Osteoblast (primary cell): ENCODE results near the gene PAX9. TPM values are rescaled to one million over a fixed set of nuclear protein-coding genes. Genes with fewer than 3 reads are reported as not detected.

Source experiments
- DNase-seq: peaks from one replicate; pipeline ENCODE4 v3.0.0; 2011; ENCODE audit warnings: low spot score, mixed read lengths; ENCODE audit not compliant: insufficient read length; ENCODE audit errors: missing footprints
- H2AFZ ChIP-seq: 2 replicates; pipeline ENCODE4 v1.6.0; 2011; ENCODE audit warnings: mild to moderate bottlenecking, low read length
- H3K27ac ChIP-seq: 2 replicates; pipeline ENCODE4 v1.5.1; 2011; ENCODE audit warnings: mild to moderate bottlenecking, low read depth, low read length, moderate library complexity
- H3K27me3 ChIP-seq: 2 replicates; pipeline ENCODE4 v1.6.0; 2012; ENCODE audit warnings: mild to moderate bottlenecking, control low read depth, inconsistent platforms, low read length, moderate library complexity; ENCODE audit not compliant: insufficient read depth
- H3K36me3 ChIP-seq: 2 replicates; pipeline ENCODE4 v1.5.1; 2011; ENCODE audit warnings: mild to moderate bottlenecking, low read length, control low read depth, moderate library complexity; ENCODE audit not compliant: insufficient read depth
- H3K4me1 ChIP-seq: 2 replicates; pipeline ENCODE4 v1.5.1; 2011; ENCODE audit warnings: mild to moderate bottlenecking, low read length, control low read depth, moderate library complexity; ENCODE audit not compliant: insufficient read depth
- H3K4me2 ChIP-seq: 2 replicates; pipeline ENCODE4 v1.6.0; 2011; ENCODE audit warnings: mild to moderate bottlenecking, low read length; ENCODE audit not compliant: insufficient read depth
- H3K4me3 ChIP-seq: fragments of 200-600 bp; sonication (generic); 3 replicates; pipeline ENCODE4 v1.5.1; 2012; ENCODE audit warnings: mild to moderate bottlenecking, low read length, inconsistent platforms; ENCODE audit not compliant: insufficient read depth
- H3K79me2 ChIP-seq: 2 replicates; pipeline ENCODE4 v1.6.0; 2012; ENCODE audit warnings: mild to moderate bottlenecking, low read length, control low read depth, inconsistent platforms; ENCODE audit not compliant: insufficient read depth
- H3K9me3 ChIP-seq: 2 replicates; pipeline ENCODE4 v1.5.1; 2011; ENCODE audit warnings: low read depth, low read length, control low read depth
- H4K20me1 ChIP-seq: 2 replicates; pipeline ENCODE4 v1.6.0; 2012; ENCODE audit warnings: mild to moderate bottlenecking, low read length, control low read depth; ENCODE audit not compliant: insufficient read depth
- CTCF ChIP-seq: IDR thresholded peaks from 2 replicates; pipeline ENCODE4 v1.5.1; 2011; ENCODE audit warnings: mild to moderate bottlenecking, low read depth, low read length, moderate library complexity; ENCODE audit errors: extremely low read depth
- total RNA-seq: library from RNA; depleted of rRNA; stranded (reverse); fragments of >200 nt; gene quantifications from 2 replicates; pipeline ENCODE4 v1.2.3, GENCODE V29; 2012

PAX9 gene
- total RNA-seq, 1 donor = under 0.01 TPM

DNA sequence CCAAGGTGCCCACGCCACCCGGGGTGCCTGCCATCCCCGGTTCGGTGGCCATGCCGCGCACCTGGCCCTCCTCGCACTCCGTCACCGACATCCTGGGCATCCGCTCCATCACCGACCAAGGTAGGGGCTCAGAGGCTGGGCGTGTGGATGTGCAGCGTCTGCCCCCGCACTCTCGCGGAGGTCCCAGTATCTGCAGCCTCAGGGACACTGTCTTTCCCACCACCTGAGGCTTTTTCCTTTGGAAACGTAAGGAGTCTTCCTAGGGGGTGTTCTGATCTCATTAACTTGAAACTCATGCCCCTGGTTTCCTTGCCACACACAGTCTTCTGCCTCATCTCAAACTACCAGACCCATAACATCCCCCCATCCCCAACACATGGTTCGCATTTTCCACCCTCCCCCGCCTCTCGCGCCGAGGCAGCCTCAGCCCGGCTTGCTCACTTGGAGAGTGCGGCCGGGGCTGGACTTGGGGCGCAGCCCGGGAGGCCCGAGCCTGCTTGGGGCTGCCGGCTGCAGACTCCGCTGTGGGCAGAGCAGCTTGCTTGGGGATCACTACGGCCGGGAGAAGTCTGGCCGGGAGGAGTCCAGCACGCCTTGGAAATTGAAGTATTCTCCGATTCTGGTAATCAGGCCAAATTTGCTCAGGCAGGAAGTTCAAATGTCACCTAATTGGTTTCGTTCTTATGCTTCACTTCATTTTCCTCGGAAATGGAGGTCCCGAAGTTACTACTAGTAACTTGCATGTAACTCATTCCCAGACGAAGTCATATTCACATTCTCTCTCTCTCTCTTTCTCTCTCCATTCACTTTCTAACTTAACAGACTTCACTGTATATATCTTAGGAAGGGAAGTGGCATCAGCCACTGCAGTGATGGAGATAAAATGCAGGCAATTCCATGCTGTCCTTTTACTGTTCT, 2.0 kb downstream of the PAX9 start:
- no peaks in the 10 kb centered on the region for H4K20me1 ChIP-seq
- no peaks in the 10 kb centered on the region for H3K36me3 ChIP-seq
- H3K4me3 ChIP-seq = peak overlapping the region; percentile 75
- H3K9me3 ChIP-seq = no peaks in the 10 kb centered on the region
- DNase-seq = peak; percentile 94
- TF ChIP-seq CTCF = no peak
- peak overlapping the region; percentile 93 for H2AFZ ChIP-seq
- H3K27me3 ChIP-seq = peaks cover 47% of the 10 kb centered on the region
- no peak overlapping the region for H3K27ac ChIP-seq
- peak overlapping the region; percentile 89 for H3K4me2 ChIP-seq
- peaks cover 12% of the 10 kb centered on the region for H3K4me1 ChIP-seq
- no peaks in the 10 kb centered on the region for H3K79me2 ChIP-seq

- Histone ChIP-seq H3K36me3 (no peaks in the 10 kb centered on the region), H2AFZ (peak overlapping the region; percentile 93), H3K9me3 (no peaks in the 10 kb centered on the region), H3K4me2 (peak overlapping the region; percentile 89), H3K4me1 (peaks cover 12% of the 10 kb centered on the region), H4K20me1 (no peaks in the 10 kb centered on the region), H3K27me3 (peaks cover 38% of the 10 kb centered on the region), H3K79me2 (no peaks in the 10 kb centered on the region), H3K4me3 (peak overlapping the region; percentile 75), H3K27ac (no peak overlapping the region)
- DNase-seq = no peak
- no peak for TF ChIP-seq CTCF
Observed at GRCh38 chr14:36664322-36665193, 2.9 kb downstream of the PAX9 start.

DNA sequence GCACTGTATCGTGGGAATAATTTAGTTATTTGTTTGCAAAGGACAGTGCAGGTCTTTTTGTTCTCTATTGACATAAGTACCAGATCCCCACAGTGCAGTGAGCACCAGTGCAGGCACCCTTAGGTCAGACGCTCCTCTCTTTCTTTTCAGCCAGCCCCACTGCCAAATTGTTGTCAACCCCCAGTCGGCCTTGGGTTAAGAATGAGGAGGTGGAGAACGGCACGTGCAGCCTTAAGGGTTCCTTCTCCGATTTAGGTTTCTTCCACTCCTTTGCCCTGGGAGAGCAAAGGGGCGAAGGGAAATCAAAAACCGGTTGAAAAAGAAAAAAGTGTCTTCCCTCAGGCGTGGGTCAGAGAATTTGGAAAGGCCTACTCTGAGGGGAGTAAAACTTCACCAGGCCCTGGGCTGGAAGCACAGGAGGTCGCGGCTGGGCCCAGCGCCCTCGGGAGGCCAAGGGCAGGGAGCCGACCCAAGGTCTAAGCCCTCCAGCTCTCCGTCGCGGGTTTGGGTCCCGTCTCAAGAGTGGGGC, 4.3 kb downstream of the PAX9 start:
- H3K4me2 ChIP-seq = no peak overlapping the region
- H3K4me3 ChIP-seq = no peak overlapping the region
- H3K9me3 ChIP-seq = no peaks in the 10 kb centered on the region
- peaks cover 25% of the 10 kb centered on the region for H3K27me3 ChIP-seq
- DNase-seq = no peak
- no peak overlapping the region for H2AFZ ChIP-seq
- H3K36me3 ChIP-seq = no peaks in the 10 kb centered on the region
- no peaks in the 10 kb centered on the region for H4K20me1 ChIP-seq
- H3K27ac ChIP-seq = no peak overlapping the region
- H3K79me2 ChIP-seq = no peaks in the 10 kb centered on the region
- peaks cover 12% of the 10 kb centered on the region for H3K4me1 ChIP-seq
- TF ChIP-seq CTCF = no peak
